Thyroid gland (tissue), 4 donors: ENCODE measurements around the gene LRP8.

Source experiments
- POLR2A ChIP-seq, 2 donors: fragments of 450-650 bp; IDR thresholded peaks; one replicate each; pipeline ENCODE4 v1.6.1; 2017; ENCODE audit warnings: antibody characterized with exemption in 2 of 2, mild to moderate bottlenecking in 2 of 2, moderate library complexity in 1 of 2
- TF ChIP-seq, protein P1 (sequence below), 6 experiments: fragments of 200-600 bp in 3 of 6; fragments of 450-650 bp in 3 of 6; sonication (generic) in 3 of 6; IDR thresholded peaks; one replicate each; pipeline ENCODE4 v1.5.1; 2016 to 2019; ENCODE audit warnings: antibody characterized with exemption in 6 of 6, mild to moderate bottlenecking in 2 of 6, inconsistent platforms in 1 of 6, moderate library complexity in 1 of 6

GRCh38 chr1:53207726-53208125 lies 120.1 kb downstream of the LRP8 start:
- TF ChIP-seq, protein P1, sequence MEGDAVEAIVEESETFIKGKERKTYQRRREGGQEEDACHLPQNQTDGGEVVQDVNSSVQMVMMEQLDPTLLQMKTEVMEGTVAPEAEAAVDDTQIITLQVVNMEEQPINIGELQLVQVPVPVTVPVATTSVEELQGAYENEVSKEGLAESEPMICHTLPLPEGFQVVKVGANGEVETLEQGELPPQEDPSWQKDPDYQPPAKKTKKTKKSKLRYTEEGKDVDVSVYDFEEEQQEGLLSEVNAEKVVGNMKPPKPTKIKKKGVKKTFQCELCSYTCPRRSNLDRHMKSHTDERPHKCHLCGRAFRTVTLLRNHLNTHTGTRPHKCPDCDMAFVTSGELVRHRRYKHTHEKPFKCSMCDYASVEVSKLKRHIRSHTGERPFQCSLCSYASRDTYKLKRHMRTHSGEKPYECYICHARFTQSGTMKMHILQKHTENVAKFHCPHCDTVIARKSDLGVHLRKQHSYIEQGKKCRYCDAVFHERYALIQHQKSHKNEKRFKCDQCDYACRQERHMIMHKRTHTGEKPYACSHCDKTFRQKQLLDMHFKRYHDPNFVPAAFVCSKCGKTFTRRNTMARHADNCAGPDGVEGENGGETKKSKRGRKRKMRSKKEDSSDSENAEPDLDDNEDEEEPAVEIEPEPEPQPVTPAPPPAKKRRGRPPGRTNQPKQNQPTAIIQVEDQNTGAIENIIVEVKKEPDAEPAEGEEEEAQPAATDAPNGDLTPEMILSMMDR (IDR thresholded peaks at IDR 0.05): no peak
- no peak for TF ChIP-seq POLR2A (IDR thresholded peaks at IDR 0.05)
